OCI-LY3 (cell line): ENCODE results near the gene FOXE1.

Source experiments
- H2AFZ ChIP-seq: fragments of 200-600, 300-600 bp; shearing (Covaris generic); 2 replicates; pipeline ENCODE4 v1.6.0; 2014; ENCODE audit warnings: antibody characterized with exemption, low read depth, low read length
- H3K27ac ChIP-seq: fragments of 200-600, 300-600 bp; sonication (generic); 2 replicates; pipeline ENCODE4 v1.5.1; 2014; ENCODE audit warnings: mild to moderate bottlenecking, low read length, moderate library complexity, mixed read lengths
- H3K27me3 ChIP-seq: fragments of 200-600, 300-600 bp; sonication (generic); 2 replicates; pipeline ENCODE4 v1.6.1; 2014; ENCODE audit warnings: low read depth, low read length, mixed read lengths
- H3K36me3 ChIP-seq: fragments of 200-600, 300-600 bp; sonication (generic); replicated peaks from 2 replicates; pipeline ENCODE3; 2014; ENCODE audit warnings: low read depth, low read length, mixed read lengths
- H3K4me1 ChIP-seq: fragments of 300-600, 200-600 bp; sonication (generic); 2 replicates; pipeline ENCODE4 v1.6.1; 2014; ENCODE audit warnings: low read length, mixed read lengths
- H3K4me2 ChIP-seq: fragments of 200-600, 300-600 bp; sonication (generic); 2 replicates; pipeline ENCODE4 v1.6.1; 2014; ENCODE audit warnings: low read length, mixed read lengths
- H3K4me3 ChIP-seq: fragments of 300-600, 200-600 bp; sonication (generic); 2 replicates; pipeline ENCODE4 v1.5.1; 2014; ENCODE audit warnings: antibody characterized with exemption, mild to moderate bottlenecking, low read length, moderate library complexity
- H3K79me2 ChIP-seq: fragments of 300-600, 200-600 bp; shearing (Covaris generic); 2 replicates; pipeline ENCODE4 v1.6.1; 2014; ENCODE audit warnings: mild to moderate bottlenecking, low read length, mixed read lengths
- H3K9ac ChIP-seq: fragments of 300-600, 200-600 bp; shearing (Covaris generic); 2 replicates; pipeline ENCODE4 v1.6.0; 2014; ENCODE audit warnings: mild to moderate bottlenecking, low read length, moderate library complexity
- H3K9me3 ChIP-seq: fragments of 200-600, 300-600 bp; shearing (Covaris generic); 2 replicates; pipeline ENCODE4 v1.6.1; 2014; ENCODE audit warnings: low read length, mixed read lengths; ENCODE audit not compliant: insufficient read depth
- H4K20me1 ChIP-seq: fragments of 200-600, 300-600 bp; sonication (generic); 2 replicates; pipeline ENCODE4 v1.6.1; 2016; ENCODE audit warnings: low read length, mixed read lengths; ENCODE audit not compliant: insufficient read depth
- EZH2phosphoT487 ChIP-seq: fragments of 200-600 bp; shearing (Covaris generic); IDR thresholded peaks from 2 replicates; pipeline ENCODE4 v1.6.1; 2018; ENCODE audit warnings: antibody characterized with exemption, mixed run types, low read depth
- TF ChIP-seq, protein P1 (sequence below): fragments of 200-600, 300-600 bp; sonication (generic); IDR thresholded peaks from 2 replicates; pipeline ENCODE4 v1.5.1; 2014; ENCODE audit warnings: antibody characterized with exemption, low read length, low read depth

FOXE1 gene

DNA sequence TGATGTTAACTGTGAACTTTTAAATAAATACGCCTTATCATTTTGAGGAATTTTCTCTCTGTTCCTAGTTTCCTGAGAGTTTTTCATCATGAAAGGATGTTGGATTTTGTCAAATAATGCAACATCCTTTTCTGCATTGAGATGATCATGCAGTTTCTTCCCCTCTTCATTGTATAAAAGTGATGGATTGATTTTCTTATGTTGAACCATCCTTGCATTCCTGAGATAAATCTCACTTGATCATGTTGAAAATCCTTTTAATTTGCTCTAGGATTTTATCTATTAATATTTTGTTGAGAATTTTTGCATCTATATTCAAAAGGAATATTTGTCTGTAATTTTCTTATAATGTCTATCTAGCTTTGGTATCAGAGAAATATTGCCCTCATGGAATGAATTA is 13.3 kb downstream of the FOXE1 start:
- H3K9ac ChIP-seq = no peak overlapping the region
- H3K4me3 ChIP-seq = no peak overlapping the region
- H3K79me2 ChIP-seq = no peaks in the 10 kb centered on the region
- H3K4me1 ChIP-seq = peaks cover 2% of the 10 kb centered on the region; the same call in 1 of the 2 replicates
- H3K27me3 ChIP-seq = peaks cover 4% of the 10 kb centered on the region; the same call in 1 of the 2 replicates
- no peak overlapping the region for H3K27ac ChIP-seq
- no peaks in the 10 kb centered on the region for H4K20me1 ChIP-seq
- TF ChIP-seq, protein P1, sequence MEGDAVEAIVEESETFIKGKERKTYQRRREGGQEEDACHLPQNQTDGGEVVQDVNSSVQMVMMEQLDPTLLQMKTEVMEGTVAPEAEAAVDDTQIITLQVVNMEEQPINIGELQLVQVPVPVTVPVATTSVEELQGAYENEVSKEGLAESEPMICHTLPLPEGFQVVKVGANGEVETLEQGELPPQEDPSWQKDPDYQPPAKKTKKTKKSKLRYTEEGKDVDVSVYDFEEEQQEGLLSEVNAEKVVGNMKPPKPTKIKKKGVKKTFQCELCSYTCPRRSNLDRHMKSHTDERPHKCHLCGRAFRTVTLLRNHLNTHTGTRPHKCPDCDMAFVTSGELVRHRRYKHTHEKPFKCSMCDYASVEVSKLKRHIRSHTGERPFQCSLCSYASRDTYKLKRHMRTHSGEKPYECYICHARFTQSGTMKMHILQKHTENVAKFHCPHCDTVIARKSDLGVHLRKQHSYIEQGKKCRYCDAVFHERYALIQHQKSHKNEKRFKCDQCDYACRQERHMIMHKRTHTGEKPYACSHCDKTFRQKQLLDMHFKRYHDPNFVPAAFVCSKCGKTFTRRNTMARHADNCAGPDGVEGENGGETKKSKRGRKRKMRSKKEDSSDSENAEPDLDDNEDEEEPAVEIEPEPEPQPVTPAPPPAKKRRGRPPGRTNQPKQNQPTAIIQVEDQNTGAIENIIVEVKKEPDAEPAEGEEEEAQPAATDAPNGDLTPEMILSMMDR = no peak
- TF ChIP-seq EZH2phosphoT487 = no peak
- H3K4me2 ChIP-seq = no peak overlapping the region
- H2AFZ ChIP-seq = no peak overlapping the region
- H3K36me3 ChIP-seq = no peaks in the 10 kb centered on the region
- peaks cover 13% of the 10 kb centered on the region for H3K9me3 ChIP-seq

DNA sequence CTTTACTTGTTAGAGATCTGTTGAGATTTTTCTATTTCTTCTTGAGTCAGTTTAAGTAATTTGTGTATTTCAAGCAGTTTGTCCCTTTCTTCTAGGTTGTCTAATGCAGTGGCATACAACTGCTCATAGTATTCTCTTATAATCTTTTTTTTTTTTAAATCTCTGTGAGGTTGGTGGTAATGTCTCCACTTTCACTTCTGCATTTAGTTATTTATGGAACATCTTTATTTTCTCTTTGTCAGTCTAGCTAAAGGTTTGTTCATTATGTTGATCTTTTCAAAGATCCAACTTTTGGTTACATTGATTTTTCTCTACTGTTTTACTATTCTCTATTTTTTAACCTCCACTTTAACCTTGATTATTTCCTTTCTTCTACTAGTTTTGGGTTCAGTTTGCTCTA is 13.8 kb downstream of the FOXE1 start:
- no peaks in the 10 kb centered on the region for H3K79me2 ChIP-seq
- no peak overlapping the region for H3K27ac ChIP-seq
- peaks cover 8% of the 10 kb centered on the region; the same call in 1 of the 2 replicates for H3K27me3 ChIP-seq
- no peaks in the 10 kb centered on the region for H3K36me3 ChIP-seq
- H4K20me1 ChIP-seq = no peaks in the 10 kb centered on the region
- no peak for TF ChIP-seq EZH2phosphoT487
- TF ChIP-seq, protein P1 = no peak
- H3K9ac ChIP-seq = no peak overlapping the region
- H3K4me1 ChIP-seq = peaks cover 2% of the 10 kb centered on the region; the same call in 1 of the 2 replicates
- H3K9me3 ChIP-seq = peaks cover 13% of the 10 kb centered on the region
- H3K4me3 ChIP-seq = no peak overlapping the region
- no peak overlapping the region for H2AFZ ChIP-seq
- H3K4me2 ChIP-seq = no peak overlapping the region

DNA sequence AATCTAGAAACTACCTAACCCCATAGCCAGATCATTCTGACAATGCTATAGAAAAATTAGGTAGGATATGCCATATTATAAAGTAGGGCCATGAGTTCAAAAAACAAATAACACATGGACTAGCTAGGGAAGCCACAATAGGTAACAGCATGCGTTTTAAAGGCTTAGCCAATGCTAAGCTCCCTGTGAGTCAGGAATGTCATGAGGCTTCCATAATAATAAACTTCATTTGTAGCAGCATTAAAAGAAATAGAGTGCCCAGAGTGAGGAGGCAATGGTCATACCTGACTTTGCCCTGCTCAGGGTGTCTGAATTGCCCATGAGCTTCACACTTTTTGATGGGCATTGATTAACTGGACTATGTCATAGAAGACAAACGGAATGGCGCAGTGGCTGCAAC is 15.8 kb downstream of the FOXE1 start:
- Histone ChIP-seq H3K79me2 (no peaks in the 10 kb centered on the region), H3K4me2 (no peak overlapping the region), H3K27ac (no peak overlapping the region), H3K4me3 (no peak overlapping the region), H3K4me1 (peaks cover 2% of the 10 kb centered on the region; the same call in 1 of the 2 replicates), H3K27me3 (peaks cover 8% of the 10 kb centered on the region; the same call in 1 of the 2 replicates), H3K9me3 (peaks cover 13% of the 10 kb centered on the region), H4K20me1 (no peaks in the 10 kb centered on the region), H3K9ac (no peak overlapping the region), H3K36me3 (no peaks in the 10 kb centered on the region), H2AFZ (no peak overlapping the region)
- TF ChIP-seq, protein P1 = no peak
- no peak for TF ChIP-seq EZH2phosphoT487

DNA sequence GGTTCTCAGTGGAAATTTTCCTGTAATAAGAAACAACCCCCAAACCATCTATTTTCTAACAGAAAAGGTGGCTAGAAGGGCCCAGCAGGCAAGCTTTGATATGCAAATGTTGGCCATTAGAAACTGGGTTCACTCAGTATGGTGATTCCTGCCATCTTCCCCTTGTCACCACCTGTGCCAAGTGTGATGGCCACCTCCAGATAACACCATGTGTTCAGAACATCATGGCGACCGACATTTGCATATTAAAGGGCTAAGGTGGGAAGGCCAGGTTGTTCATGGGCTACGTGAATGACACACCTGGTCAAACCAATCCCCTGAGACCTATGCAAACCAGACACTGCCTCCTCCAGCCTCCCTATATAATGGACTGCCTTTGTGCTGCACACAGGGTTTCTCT is 20.4 kb downstream of the FOXE1 start:
- Histone ChIP-seq H3K27ac (no peak overlapping the region), H3K4me3 (no peak overlapping the region), H3K79me2 (no peaks in the 10 kb centered on the region), H2AFZ (no peak overlapping the region), H3K27me3 (0 out of 2 replicates have a peak, but pooled peaks cover 8% of the 10 kb centered on the region), H4K20me1 (no peaks in the 10 kb centered on the region), H3K4me1 (no peaks in the 10 kb centered on the region), H3K36me3 (no peaks in the 10 kb centered on the region), H3K4me2 (no peak overlapping the region), H3K9me3 (no peaks in the 10 kb centered on the region), H3K9ac (no peak overlapping the region)
- TF ChIP-seq, protein P1 = no peak
- TF ChIP-seq EZH2phosphoT487 = no peak
